Cardiac muscle cell (in vitro differentiated cells and primary cell): Measurements from ENCODE around the gene PER2. TPM values are rescaled to one million over a fixed set of nuclear protein-coding genes. Genes with fewer than 3 reads are reported as not detected.

Experiments used
- DNase-seq, 2 donors: peaks; one replicate each; pipeline versions ENCODE4 v3.0.0 to v3.0.0-alpha.2; 2010 to 2017; ENCODE audit warnings: low read depth in 1 of 2, low spot score in 1 of 2
- H3K27ac ChIP-seq: fragments of 200-600 bp; sonication (generic); 2 replicates; pipeline ENCODE4 v1.5.1; 2016
- H3K27me3 ChIP-seq: fragments of 200-600 bp; sonication (generic); 2 replicates; pipeline ENCODE4 v1.6.0; 2016; ENCODE audit warnings: control low read depth
- H3K36me3 ChIP-seq: fragments of 200-600 bp; sonication (generic); 2 replicates; pipeline ENCODE4 v1.5.1; 2016; ENCODE audit warnings: control low read depth
- H3K4me1 ChIP-seq: fragments of 200-600 bp; sonication (generic); 2 replicates; pipeline ENCODE4 v1.8.1; 2017; ENCODE audit warnings: low read depth, mild to moderate bottlenecking, mixed run types
- H3K4me3 ChIP-seq: fragments of 200-600 bp; sonication (generic); 2 replicates; pipeline ENCODE4 v1.5.1; 2016; ENCODE audit warnings: mild to moderate bottlenecking
- H3K9me3 ChIP-seq: fragments of 200-600 bp; sonication (generic); 2 replicates; pipeline ENCODE4 v1.5.1; 2017; ENCODE audit warnings: low read depth, mild to moderate bottlenecking, control low read depth
- CTCF ChIP-seq: IDR thresholded peaks from 2 replicates; pipeline ENCODE4 v1.5.1; 2012; ENCODE audit warnings: low read depth, mild to moderate bottlenecking, low read length
- polyA plus RNA-seq: library from polyadenylated mRNA; unstranded; fragments of >200 nt; fragmentation: Nextera tagmentation; extraction: Ambion mirVana; gene quantifications from 2 replicates; pipeline ENCODE4 v1.2.1, GENCODE V29; 2016
- total RNA-seq: library from RNA; depleted of rRNA; stranded (reverse); fragments of >200 nt; gene quantifications from 2 replicates; pipeline ENCODE4 v1.2.3, GENCODE V29; 2016

Gene PER2
- total and polyA plus RNA-seq, 2 experiments from 2014 or later: 1.4 to 3.9 TPM

DNA sequence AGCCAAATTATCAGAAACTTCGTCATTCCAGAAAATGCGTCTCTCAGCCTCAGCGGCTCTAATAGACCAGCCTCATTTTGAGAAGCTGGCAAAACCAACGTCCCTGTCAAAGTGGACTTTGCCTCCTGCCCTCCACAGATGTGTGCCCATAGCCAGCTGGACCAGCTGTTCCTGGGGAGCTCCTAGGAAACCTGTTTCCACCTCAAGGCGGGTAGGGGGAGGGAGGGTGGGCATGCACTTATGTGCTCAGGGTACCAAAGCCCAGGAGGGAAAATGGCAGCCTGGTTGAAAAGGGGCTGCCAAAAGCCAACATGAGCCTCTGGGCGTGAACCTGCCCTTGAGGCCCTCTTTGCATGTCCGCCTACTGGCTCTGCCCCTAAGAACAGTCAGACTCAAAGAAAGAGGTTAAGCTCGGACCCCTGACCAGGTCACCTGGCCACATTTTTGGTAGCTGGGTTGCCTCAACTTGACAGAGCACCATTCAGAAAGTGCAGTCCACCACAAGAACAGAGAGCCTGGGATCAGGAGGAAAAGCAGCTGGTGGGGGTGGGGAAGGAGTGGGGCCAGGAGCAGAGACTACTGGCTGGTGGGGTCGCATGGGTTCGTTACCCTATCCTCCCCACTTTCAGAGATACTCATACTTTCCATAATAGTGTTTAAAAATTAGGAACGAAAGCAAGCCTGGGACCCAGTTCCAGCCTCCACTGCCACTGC lies 3.5 kb downstream of the PER2 start:
- H3K27me3 ChIP-seq: no peaks in the 10 kb centered on the region
- no peak overlapping the region for H3K27ac ChIP-seq
- H3K4me3 ChIP-seq: no peak overlapping the region
- DNase-seq: no peak
- TF ChIP-seq CTCF: no peak
- no peaks in the 10 kb centered on the region for H3K9me3 ChIP-seq
- H3K4me1 ChIP-seq: peaks cover 6% of the 10 kb centered on the region
- H3K36me3 ChIP-seq: no peaks in the 10 kb centered on the region

- Histone ChIP-seq H3K36me3 (no peaks in the 10 kb centered on the region), H3K4me3 (no peak overlapping the region), H3K27ac (no peak overlapping the region), H3K27me3 (no peaks in the 10 kb centered on the region), H3K9me3 (no peaks in the 10 kb centered on the region), H3K4me1 (no peaks in the 10 kb centered on the region)
- DNase-seq: no peak
- TF ChIP-seq CTCF: no peak
These were observed 5.3 kb downstream of the PER2 start for GRCh38 chr2:238282861-238283738.

- H3K9me3 ChIP-seq: no peaks in the 10 kb centered on the region
- H3K36me3 ChIP-seq: no peaks in the 10 kb centered on the region
- no peaks in the 10 kb centered on the region for H3K4me1 ChIP-seq
- no peak overlapping the region for H3K4me3 ChIP-seq
- no peak overlapping the region for H3K27ac ChIP-seq
- TF ChIP-seq CTCF: no peak
- no peak for DNase-seq
- no peaks in the 10 kb centered on the region for H3K27me3 ChIP-seq
These were observed 6.5 kb downstream of the PER2 start for GRCh38 chr2:238281826-238282480.

DNA sequence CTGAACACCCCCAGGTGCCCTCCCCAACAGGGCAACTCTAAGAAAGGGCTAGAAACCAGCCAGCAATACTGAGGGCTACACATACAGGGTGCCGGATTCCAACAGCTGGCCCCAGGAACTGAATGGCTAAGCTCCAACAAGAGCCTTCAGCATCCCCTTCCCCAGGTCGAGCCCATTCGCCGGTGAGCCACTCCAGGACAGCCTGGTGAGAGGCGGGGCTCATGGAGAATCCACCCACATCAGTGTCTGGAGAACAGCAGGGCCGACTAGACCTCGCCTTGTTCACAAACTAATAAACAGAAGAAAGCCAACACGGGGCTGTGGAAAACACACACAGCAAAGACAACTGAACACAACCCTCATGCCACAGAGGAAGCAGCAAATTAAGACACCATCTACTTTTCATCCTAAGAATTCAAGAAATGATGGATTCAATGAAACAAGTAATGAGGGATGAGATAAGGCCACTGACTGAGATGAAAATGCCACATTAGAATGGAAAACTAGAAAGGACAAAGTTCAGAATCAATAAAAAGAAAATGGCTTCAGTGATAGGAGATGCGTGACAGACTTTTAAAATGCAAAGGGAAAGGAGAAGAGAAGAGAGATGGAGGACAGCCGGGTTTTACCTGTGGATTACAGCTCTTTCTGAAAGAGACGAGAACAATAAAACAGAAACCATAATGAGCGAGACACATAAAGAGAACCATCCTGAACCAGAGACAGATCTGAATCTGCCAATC lies 8.2 kb downstream of the PER2 start:
- Histone ChIP-seq H3K4me1 (no peaks in the 10 kb centered on the region), H3K36me3 (no peaks in the 10 kb centered on the region), H3K27ac (no peak overlapping the region), H3K9me3 (no peaks in the 10 kb centered on the region), H3K4me3 (no peak overlapping the region), H3K27me3 (no peaks in the 10 kb centered on the region)
- DNase-seq: no peak
- TF ChIP-seq CTCF: no peak

GRCh38 chr2:238279324-238279682 lies 9.1 kb downstream of the PER2 start:
- Histone ChIP-seq H3K27me3 (no peaks in the 10 kb centered on the region), H3K27ac (no peak overlapping the region), H3K36me3 (no peaks in the 10 kb centered on the region), H3K4me1 (no peaks in the 10 kb centered on the region), H3K9me3 (no peaks in the 10 kb centered on the region), H3K4me3 (no peak overlapping the region)
- DNase-seq: no peak
- TF ChIP-seq CTCF: no peak
